ENCODE results near the gene DOCK2. TPM values are rescaled to one million over a fixed set of nuclear protein-coding genes. Genes with fewer than 3 reads are reported as not detected.

The DOCK2 gene
- total and polyA plus RNA-seq, 9 of the 15 experiments (the other 6 are each of a cell fraction or from before 2014, with no cell fraction given) = 4.5 to 42.6 (median 20.5) TPM

DNA sequence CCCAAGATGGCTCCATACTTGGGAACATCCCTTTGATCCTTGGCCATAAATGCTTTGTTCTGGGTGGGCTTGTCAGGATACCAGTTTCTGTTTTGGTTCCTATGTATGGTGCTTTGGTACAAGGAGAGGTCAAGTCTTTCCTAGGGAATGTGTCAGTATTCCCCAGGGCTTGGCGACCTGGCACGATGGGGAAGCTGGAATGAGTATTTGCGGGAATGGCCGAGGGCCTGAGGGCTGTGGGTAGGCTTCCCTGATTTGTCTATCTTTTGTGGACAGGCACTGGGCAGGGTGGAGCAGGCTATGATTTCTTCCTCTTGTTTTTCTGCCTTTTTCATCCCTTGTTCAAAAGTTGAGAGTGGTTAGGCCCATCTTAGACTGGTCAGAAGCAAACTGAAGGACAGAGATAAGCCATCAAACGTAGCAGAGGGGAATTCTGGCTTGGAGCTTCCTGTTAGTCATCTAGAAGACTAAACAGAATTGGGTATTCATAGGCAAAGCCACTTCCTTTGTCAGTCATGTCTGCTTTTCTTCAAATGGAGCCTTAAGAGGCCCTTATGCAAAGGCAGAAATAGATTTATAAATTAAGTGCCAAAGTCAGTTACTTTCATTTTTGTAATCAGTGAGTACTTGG lies 13.7 kb downstream of the DOCK2 start (continued):
- TF ChIP-seq RFX7 (CRISPR knock-in tag; IDR thresholded peaks at IDR 0.05) (no peak), SPI1 (IDR thresholded peaks at IDR 0.05; ENCODE audit: borderline replicate concordance, low read depth, low read length) (0 out of 2 replicates have a peak, but pooled peaks have one; percentile 36), NFYB (IDR thresholded peaks at IDR 0.05; ENCODE audit: extremely low read depth, insufficient read length) (no peak), PRMT5 (CRISPR knock-in tag; IDR thresholded peaks at IDR 0.05) (no peak), TRIM24 (IDR thresholded peaks at IDR 0.05) (peak in 1 of 2 experiments; percentile 17; a peak in 2 of 4 replicates), ATF1 (CRISPR knock-in tag; IDR thresholded peaks at IDR 0.05) (no peak), ATF1 (tag; IDR thresholded peaks at IDR 0.05) (no peak), GABPA (tag; conservative IDR thresholded peaks at IDR 0.05; ENCODE audit: low read depth) (peak; percentile 69), ZNF12 (CRISPR knock-in tag; IDR thresholded peaks at IDR 0.05) (no peak), CTBP1 (IDR thresholded peaks at IDR 0.05; ENCODE audit: borderline replicate concordance) (peak; percentile 51; the same call in 1 of the 2 replicates), GTF2A2 (tag; IDR thresholded peaks at IDR 0.05) (no peak), RBM14 (IDR thresholded peaks at IDR 0.05; ENCODE audit: borderline replicate concordance, insufficient read depth, low read depth, low read length) (no peak), ZBTB1 (CRISPR knock-in tag; IDR thresholded peaks at IDR 0.05; ENCODE audit: borderline replicate concordance, low read depth) (no peak), EWSR1 (IDR thresholded peaks at IDR 0.05; ENCODE audit: borderline replicate concordance, low read depth, partially characterized antibody) (no peak), ZHX1 (conservative IDR thresholded peaks at IDR 0.05; ENCODE audit: low read length) (no peak), IRF2 (CRISPR knock-in tag; IDR thresholded peaks at IDR 0.05) (no peak), ZNF644 (tag; IDR thresholded peaks at IDR 0.05; ENCODE audit: low read depth) (no peak), HMG20A (CRISPR knock-in tag; conservative IDR thresholded peaks at IDR 0.05) (no peak), CREBBP (IDR thresholded peaks at IDR 0.05; ENCODE audit: low read depth, low read length) (no peak)
- TF ChIP-seq, protein P1, sequence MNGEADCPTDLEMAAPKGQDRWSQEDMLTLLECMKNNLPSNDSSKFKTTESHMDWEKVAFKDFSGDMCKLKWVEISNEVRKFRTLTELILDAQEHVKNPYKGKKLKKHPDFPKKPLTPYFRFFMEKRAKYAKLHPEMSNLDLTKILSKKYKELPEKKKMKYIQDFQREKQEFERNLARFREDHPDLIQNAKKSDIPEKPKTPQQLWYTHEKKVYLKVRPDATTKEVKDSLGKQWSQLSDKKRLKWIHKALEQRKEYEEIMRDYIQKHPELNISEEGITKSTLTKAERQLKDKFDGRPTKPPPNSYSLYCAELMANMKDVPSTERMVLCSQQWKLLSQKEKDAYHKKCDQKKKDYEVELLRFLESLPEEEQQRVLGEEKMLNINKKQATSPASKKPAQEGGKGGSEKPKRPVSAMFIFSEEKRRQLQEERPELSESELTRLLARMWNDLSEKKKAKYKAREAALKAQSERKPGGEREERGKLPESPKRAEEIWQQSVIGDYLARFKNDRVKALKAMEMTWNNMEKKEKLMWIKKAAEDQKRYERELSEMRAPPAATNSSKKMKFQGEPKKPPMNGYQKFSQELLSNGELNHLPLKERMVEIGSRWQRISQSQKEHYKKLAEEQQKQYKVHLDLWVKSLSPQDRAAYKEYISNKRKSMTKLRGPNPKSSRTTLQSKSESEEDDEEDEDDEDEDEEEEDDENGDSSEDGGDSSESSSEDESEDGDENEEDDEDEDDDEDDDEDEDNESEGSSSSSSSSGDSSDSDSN (IDR thresholded peaks at IDR 0.05; ENCODE audit: borderline replicate concordance in 1 of 2, low read depth in 2 of 2, low read length in 2 of 2) = no peak
- TF ChIP-seq, protein P2, sequence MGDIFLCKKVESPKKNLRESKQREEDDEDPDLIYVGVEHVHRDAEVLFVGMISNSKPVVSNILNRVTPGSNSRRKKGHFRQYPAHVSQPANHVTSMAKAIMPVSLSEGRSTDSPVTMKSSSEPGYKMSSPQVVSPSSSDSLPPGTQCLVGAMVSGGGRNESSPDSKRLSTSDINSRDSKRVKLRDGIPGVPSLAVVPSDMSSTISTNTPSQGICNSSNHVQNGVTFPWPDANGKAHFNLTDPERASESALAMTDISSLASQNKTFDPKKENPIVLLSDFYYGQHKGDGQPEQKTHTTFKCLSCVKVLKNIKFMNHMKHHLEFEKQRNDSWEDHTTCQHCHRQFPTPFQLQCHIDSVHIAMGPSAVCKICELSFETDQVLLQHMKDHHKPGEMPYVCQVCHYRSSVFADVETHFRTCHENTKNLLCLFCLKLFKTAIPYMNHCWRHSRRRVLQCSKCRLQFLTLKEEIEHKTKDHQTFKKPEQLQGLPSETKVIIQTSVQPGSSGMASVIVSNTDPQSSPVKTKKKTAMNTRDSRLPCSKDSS (IDR thresholded peaks at IDR 0.05; ENCODE audit: low read depth, partially characterized antibody) = no peak

Data from K562 (cell line).